Trophoblast cell (in vitro differentiated cells and primary cell): Measurements from ENCODE around the gene GAB2.
"Not testable (repeated sequence)": the region's sequence is repeated elsewhere in the genome, so short reads cannot be mapped to it uniquely, and the experiment has no call there.

Source experiments
- DNase-seq, 2 donors: peaks; one replicate each; pipeline ENCODE4 v3.0.0-alpha.2; 2016
- H2AFZ ChIP-seq: 2 replicates; pipeline ENCODE4 v1.6.1; 2013; ENCODE audit warnings: low read length, moderate library complexity, mild to moderate bottlenecking; ENCODE audit not compliant: insufficient read depth, poor library complexity
- H2AK5ac ChIP-seq: 2 replicates; pipeline ENCODE4 v1.6.1; 2013; ENCODE audit warnings: mild to moderate bottlenecking, low read length
- H2BK120ac ChIP-seq: 2 replicates; pipeline ENCODE4 v1.6.1; 2013; ENCODE audit warnings: low read length, mild to moderate bottlenecking, moderate library complexity; ENCODE audit not compliant: insufficient read depth, poor library complexity
- H2BK12ac ChIP-seq: 2 replicates; pipeline ENCODE4 v1.6.1; 2013; ENCODE audit warnings: mild to moderate bottlenecking, low read length, moderate library complexity
- H2BK5ac ChIP-seq: 2 replicates; pipeline ENCODE4 v1.6.1; 2013; ENCODE audit warnings: low read length, low read depth, moderate library complexity, mild to moderate bottlenecking; ENCODE audit not compliant: poor library complexity
- H3K14ac ChIP-seq: 2 replicates; pipeline ENCODE4 v1.6.1; 2013; ENCODE audit warnings: mild to moderate bottlenecking, low read length
- H3K18ac ChIP-seq: 2 replicates; pipeline ENCODE4 v1.6.1; 2013; ENCODE audit warnings: mild to moderate bottlenecking, low read length
- H3K23ac ChIP-seq: 2 replicates; pipeline ENCODE4 v1.6.1; 2013; ENCODE audit warnings: low read length
- H3K27ac ChIP-seq: 2 replicates; pipeline ENCODE4 v1.5.1; 2013; ENCODE audit warnings: low read depth, mild to moderate bottlenecking, inconsistent platforms, low read length, moderate library complexity
- H3K27me3 ChIP-seq: 2 replicates; pipeline ENCODE4 v1.6.1; 2013; ENCODE audit warnings: inconsistent platforms, mild to moderate bottlenecking, low read length, moderate library complexity; ENCODE audit not compliant: insufficient read depth
- H3K36me3 ChIP-seq, 2 experiments: 1 replicate in 1 of 2; 2 replicates in 1 of 2; pipeline ENCODE4 v1.6.1; 2013; ENCODE audit warnings: low read length in 2 of 2, mild to moderate bottlenecking in 2 of 2, moderate library complexity in 1 of 2; ENCODE audit not compliant: insufficient read depth in 2 of 2, control insufficient read depth in 1 of 2
- H3K4ac ChIP-seq: 2 replicates; pipeline ENCODE4 v1.6.1; 2013; ENCODE audit warnings: low read depth, mild to moderate bottlenecking, low read length, moderate library complexity
- H3K4me1 ChIP-seq, 2 experiments: 1 replicate in 1 of 2; 2 replicates in 1 of 2; pipeline ENCODE4 v1.6.1; 2013; ENCODE audit warnings: low read length in 2 of 2, mild to moderate bottlenecking in 2 of 2, moderate library complexity in 1 of 2; ENCODE audit not compliant: insufficient read depth in 2 of 2, control insufficient read depth in 1 of 2
- H3K4me2 ChIP-seq: 2 replicates; pipeline ENCODE4 v1.6.1; 2013; ENCODE audit warnings: inconsistent platforms, mild to moderate bottlenecking, low read length, moderate library complexity
- H3K4me3 ChIP-seq: 2 replicates; pipeline ENCODE4 v1.5.1; 2013; ENCODE audit warnings: mild to moderate bottlenecking, low read depth, low read length, inconsistent platforms
- H3K79me1 ChIP-seq: one replicate; pipeline ENCODE4 v1.6.1; 2013; ENCODE audit warnings: low read length
- H3K79me2 ChIP-seq: 2 replicates; pipeline ENCODE4 v1.6.1; 2013; ENCODE audit warnings: low read length, mild to moderate bottlenecking; ENCODE audit not compliant: control insufficient read depth, insufficient read depth, poor library complexity
- H3K9ac ChIP-seq: 2 replicates; pipeline ENCODE4 v1.6.1; 2013; ENCODE audit warnings: mild to moderate bottlenecking, low read length
- H3K9me3 ChIP-seq: 2 replicates; pipeline ENCODE4 v1.6.1; 2013; ENCODE audit warnings: low read depth, mild to moderate bottlenecking, control low read depth, inconsistent platforms, low read length; ENCODE audit not compliant: insufficient read depth
- H4K12ac ChIP-seq: 2 replicates; pipeline ENCODE4 v1.6.1; 2013; ENCODE audit warnings: low read depth, mild to moderate bottlenecking, low read length, moderate library complexity
- H4K8ac ChIP-seq: 2 replicates; pipeline ENCODE4 v1.6.1; 2013; ENCODE audit warnings: low read depth, mild to moderate bottlenecking, low read length, moderate library complexity
- H4K91ac ChIP-seq: one replicate; pipeline ENCODE4 v1.6.1; 2013; ENCODE audit warnings: low read depth, mild to moderate bottlenecking, low read length, moderate library complexity
- WGBS: extraction: QIAGEN DNeasy Blood & Tissue Kit; methylation state at CpG from one replicate; pipeline ENCODE4 v1.1.7; 2013; ENCODE audit warnings: missing lambda C conversion rate; ENCODE audit not compliant: insufficient read length, insufficient coverage; ENCODE audit errors: extremely low coverage; 5-methylcytosine and 5-hydroxymethylcytosine counted together

Gene GAB2

GRCh38 chr11:78179459-78180071, 238.1 kb downstream of the GAB2 start:
- no peak overlapping the region for H2BK12ac ChIP-seq
- no CpG with 5 or more reads among the region's 7 CpGs for WGBS
- no peak overlapping the region for H4K12ac ChIP-seq

GRCh38 chr11:78177216-78177615, 240.4 kb downstream of the GAB2 start:
- no peak overlapping the region for H4K91ac ChIP-seq
- no peak overlapping the region for H3K4me2 ChIP-seq
- H3K27me3 ChIP-seq: no peaks in the 10 kb centered on the region
- H3K79me1 ChIP-seq: peaks cover 6% of the 10 kb centered on the region
- no peak overlapping the region for H3K4me3 ChIP-seq
- H2BK5ac ChIP-seq: no peak overlapping the region
- H4K8ac ChIP-seq: no peak overlapping the region
- H2BK120ac ChIP-seq: peak overlapping the region; percentile 7
- H4K12ac ChIP-seq: no peak overlapping the region
- peak overlapping the region; percentile 1 for H2BK12ac ChIP-seq
- H3K27ac ChIP-seq: no peak overlapping the region
- no peak overlapping the region for H3K4ac ChIP-seq
- H3K36me3 ChIP-seq: peaks cover 28 to 31% of the 10 kb centered on the region in 2 experiments
- no peak overlapping the region for H2AFZ ChIP-seq
- no peaks in the 10 kb centered on the region for H3K79me2 ChIP-seq
- H3K9ac ChIP-seq: no peak overlapping the region
- no peak overlapping the region for H2AK5ac ChIP-seq
- H3K18ac ChIP-seq: no peak overlapping the region
- peaks cover 5 to 12% of the 10 kb centered on the region in 2 experiments for H3K4me1 ChIP-seq
- no peak overlapping the region for H3K14ac ChIP-seq
- H3K23ac ChIP-seq: no peak overlapping the region
- DNase-seq: no peak
- no peaks in the 10 kb centered on the region for H3K9me3 ChIP-seq
- no CpG with 5 or more reads among the region's 7 CpGs for WGBS

More at GRCh38 chr11:78179459-78180071, 238.1 kb downstream of the GAB2 start:
- peak overlapping the region; percentile 54 for H4K91ac ChIP-seq
- peaks cover 6% of the 10 kb centered on the region for H3K79me1 ChIP-seq
- H3K18ac ChIP-seq: peak overlapping the region; percentile 8
- no peak overlapping the region for H3K4me2 ChIP-seq
- no peak overlapping the region for H3K23ac ChIP-seq
- H2BK120ac ChIP-seq: no peak overlapping the region
- peaks cover 5 to 16% of the 10 kb centered on the region in 2 experiments for H3K4me1 ChIP-seq
- H3K4ac ChIP-seq: no peak overlapping the region
- H2AFZ ChIP-seq: no peak overlapping the region
- peak; percentile 17 to 19 for DNase-seq
- peak overlapping the region; percentile 16 for H2AK5ac ChIP-seq
- H3K14ac ChIP-seq: no peak overlapping the region
- H3K4me3 ChIP-seq: no peak overlapping the region
- H3K36me3 ChIP-seq: peaks cover 12 to 14% of the 10 kb centered on the region in 2 experiments
- no peak overlapping the region for H4K8ac ChIP-seq
- H3K9ac ChIP-seq: no peak overlapping the region
- no peaks in the 10 kb centered on the region for H3K9me3 ChIP-seq
- peak overlapping the region; percentile 18 for H2BK5ac ChIP-seq
- H3K79me2 ChIP-seq: no peaks in the 10 kb centered on the region
- no peaks in the 10 kb centered on the region for H3K27me3 ChIP-seq
- peak overlapping the region; percentile 25 for H3K27ac ChIP-seq

GRCh38 chr11:78176605-78177141, 240.9 kb downstream of the GAB2 start:
- Histone ChIP-seq H3K18ac (no peak overlapping the region), H2AK5ac (no peak overlapping the region), H3K27ac (no peak overlapping the region), H2BK120ac (peak overlapping the region; percentile 7), H3K23ac (no peak overlapping the region), H2BK12ac (no peak overlapping the region), H2AFZ (no peak overlapping the region), H3K79me1 (peaks cover 6% of the 10 kb centered on the region), H2BK5ac (no peak overlapping the region), H3K27me3 (no peaks in the 10 kb centered on the region), H3K4me3 (no peak overlapping the region), H3K36me3 (peaks cover 32 to 36% of the 10 kb centered on the region in 2 experiments), H3K9me3 (no peaks in the 10 kb centered on the region), H3K4me2 (no peak overlapping the region), H3K14ac (no peak overlapping the region), H3K79me2 (no peaks in the 10 kb centered on the region), H4K91ac (no peak overlapping the region), H3K4me1 (peaks cover 5 to 12% of the 10 kb centered on the region in 2 experiments), H3K9ac (no peak overlapping the region), H4K8ac (no peak overlapping the region), H4K12ac (no peak overlapping the region), H3K4ac (peak overlapping the region; percentile 14)
- WGBS: no CpG with 5 or more reads among the region's 10 CpGs
- DNase-seq: no peak

GRCh38 chr11:78175862-78176261, 241.8 kb downstream of the GAB2 start:
- H3K9me3 ChIP-seq, H3K27ac ChIP-seq, H3K27me3 ChIP-seq, H3K9ac ChIP-seq, H2AFZ ChIP-seq, H4K91ac ChIP-seq, H3K79me1 ChIP-seq, H2BK5ac ChIP-seq, H4K8ac ChIP-seq, H4K12ac ChIP-seq, H2BK12ac ChIP-seq, H3K18ac ChIP-seq, H3K79me2 ChIP-seq, H3K4me3 ChIP-seq, H3K4ac ChIP-seq, DNase-seq, H3K23ac ChIP-seq, H2BK120ac ChIP-seq, H3K14ac ChIP-seq, H2AK5ac ChIP-seq, H3K4me2 ChIP-seq: not testable (repeated sequence)
- no CpG with 5 or more reads among the region's 3 CpGs for WGBS
- Histone ChIP-seq H3K4me1 (peaks cover 5 to 12% of the 10 kb centered on the region in 2 experiments), H3K36me3 (peaks cover 32 to 36% of the 10 kb centered on the region in 2 experiments)
